Measurements from ENCODE around the gene CLEC3B. TPM values are rescaled to one million over a fixed set of nuclear protein-coding genes. Genes with fewer than 3 reads are reported as not detected.

Gene CLEC3B
- total RNA-seq (10 to 100 TPM; 34.8 to 72.9 (median 54.3) TPM), polyA plus RNA-seq (100 to 1,000 TPM; 179 to 355 TPM)
- long read RNA-seq, donor 1, transcript CLEC3B-201 (3 exons, 936 nt) = major isoform, 33 of 41 reads
- long read RNA-seq, donor 1, partial matches to known transcripts = 0 of 41 reads
- long read RNA-seq, donor 1, other reads (novel, unspliced or antisense) = 8 of 41 reads
- long read RNA-seq, donor 2, transcript CLEC3B-201 (3 exons, 936 nt) = major isoform, 46 of 49 reads
- long read RNA-seq, donor 2, partial matches to known transcripts = 0 of 49 reads
- long read RNA-seq, donor 2, other reads (novel, unspliced or antisense) = 3 of 49 reads
- long read RNA-seq, donor 3, partial matches to known transcripts = 0 of 3 reads
- long read RNA-seq, donor 3, other reads (novel, unspliced or antisense) = 3 of 3 reads

- no peak for TF ChIP-seq CTCF (IDR thresholded peaks at IDR 0.05)
- Histone ChIP-seq H3K36me3 (peaks cover 0 to 9% (median 0%) of the 10 kb centered on the region in 9 donors), H3K27ac (peak within 1 kb of the TSS; percentile 49 to 90 (median 84)), H3K27me3 (no peaks in the 10 kb centered on the region), H3K9me3 (no peaks in the 10 kb centered on the region), H3K4me1 (peaks cover 9 to 89% (median 60%) of the 10 kb centered on the region in 9 donors), H3K4me3 (peak within 1 kb of the TSS; percentile 33 to 65 (median 52))
- intact Hi-C loops (cut with DNase I) = loop anchor here in 1 of 10 donors (1.0 to 5.0 kb wide), 2 partner anchors 14 to 34 kb away; no protein-coding TSS in a partner anchor
- peak; percentile 59 to 89 (median 80) for ATAC-seq
- DNase-seq = peak; percentile 79 to 91
- WGBS, 2 donors = 17 to 47% methylated on average over 13 of the region's 13 CpGs
These were observed at the start of gene CLEC3B for GRCh38 chr3:45026038-45026437. CLEC3B (plus strand) TSS chr3:45026303; CDS start chr3:45026363, 60 bp downstream.

- Histone ChIP-seq H3K4me3 (no peak overlapping the region), H3K36me3 (no peaks in the 10 kb centered on the region), H3K4me1 (peaks cover 0 to 70% (median 32%) of the 10 kb centered on the region in 9 donors), H3K27me3 (no peaks in the 10 kb centered on the region), H3K9me3 (no peaks in the 10 kb centered on the region), H3K27ac (no peak overlapping the region)
- ATAC-seq (no peak), DNase-seq (no peak)
- TF ChIP-seq CTCF (IDR thresholded peaks at IDR 0.05) = no peak
- WGBS, 2 donors = 94% methylated on average over 1 of the region's 1 CpG
- intact Hi-C loops (cut with DNase I) = no loop called here
These were observed 44.9 kb upstream of the CLEC3B start for GRCh38 chr3:44981220-44981619.

- Histone ChIP-seq H3K4me3 (no peak overlapping the region), H3K27ac (no peak overlapping the region), H3K4me1 (peaks cover 0 to 68% (median 32%) of the 10 kb centered on the region in 9 donors), H3K27me3 (no peaks in the 10 kb centered on the region), H3K9me3 (no peaks in the 10 kb centered on the region), H3K36me3 (no peaks in the 10 kb centered on the region)
- TF ChIP-seq CTCF (IDR thresholded peaks at IDR 0.05) = no peak
- intact Hi-C loops (cut with DNase I) = no loop called here
- ATAC-seq = no peak
- 84 to 88% methylated on average over 4 of the region's 4 CpGs for WGBS, 2 donors
- DNase-seq = no peak
These were observed 44.4 kb upstream of the CLEC3B start for GRCh38 chr3:44981751-44982150.

GRCh38 chr3:44982817-44983216 is 43.3 kb upstream of the CLEC3B start:
- H3K27ac ChIP-seq = peak overlapping the region in 5 of 10 donors; percentile 31 to 61 (median 46)
- no peak for TF ChIP-seq CTCF (IDR thresholded peaks at IDR 0.05)
- no peaks in the 10 kb centered on the region for H3K27me3 ChIP-seq
- no peaks in the 10 kb centered on the region for H3K36me3 ChIP-seq
- intact Hi-C loops (cut with DNase I) = no loop called here
- H3K4me1 ChIP-seq = peaks cover 0 to 61% (median 30%) of the 10 kb centered on the region in 9 donors
- H3K4me3 ChIP-seq = no peak overlapping the region
- 90 to 93% methylated on average over 3 of the region's 3 CpGs for WGBS, 2 donors
- ATAC-seq (peak in 2 of 8 donors; percentile 9 to 12), DNase-seq (no peak)
- H3K9me3 ChIP-seq = no peaks in the 10 kb centered on the region

All from heart right ventricle (tissue), 16 donors.